NOMO-1 treated with dmso at 0.1 percent for 144 hours (cell line): ENCODE measurements around the gene C5orf52.
"Not testable (repeated sequence)": the region's sequence is repeated elsewhere in the genome, so short reads cannot be mapped to it uniquely, and the experiment has no call there.

ENCODE experiments used
- DNase-seq: peaks from one replicate; lab custom pipeline; 2025; ENCODE audit not compliant: unreplicated experiment; lab: John Stamatoyannopoulos, UW

C5orf52 gene

GRCh38 chr5:157670662-157671591 is at the start of gene C5orf52:
TSS of gene C5orf52 (plus strand) at chr5:157671533. CDS start at chr5:157671615, 82 bp downstream.
- no peak for DNase-seq

DNA sequence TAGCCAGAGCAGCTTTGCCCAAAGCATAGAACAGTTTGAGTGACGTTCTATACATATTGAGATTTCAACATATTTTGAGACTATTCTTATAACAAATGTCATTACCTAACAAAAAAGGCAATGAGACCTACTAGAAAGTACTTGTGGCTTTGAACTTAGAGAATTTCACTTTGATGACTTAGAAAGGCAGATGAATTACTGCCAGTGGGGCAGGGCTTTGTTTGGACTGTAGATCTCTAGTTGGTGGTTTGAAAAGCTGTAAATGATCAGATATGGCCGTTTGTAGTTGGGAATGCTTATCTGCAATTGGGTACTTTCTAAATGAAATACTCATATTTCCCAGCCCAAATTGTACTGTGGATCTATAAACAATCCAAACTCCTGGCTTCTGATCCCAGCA is 47.2 kb upstream of the C5orf52 start:
- no peak for DNase-seq

DNA sequence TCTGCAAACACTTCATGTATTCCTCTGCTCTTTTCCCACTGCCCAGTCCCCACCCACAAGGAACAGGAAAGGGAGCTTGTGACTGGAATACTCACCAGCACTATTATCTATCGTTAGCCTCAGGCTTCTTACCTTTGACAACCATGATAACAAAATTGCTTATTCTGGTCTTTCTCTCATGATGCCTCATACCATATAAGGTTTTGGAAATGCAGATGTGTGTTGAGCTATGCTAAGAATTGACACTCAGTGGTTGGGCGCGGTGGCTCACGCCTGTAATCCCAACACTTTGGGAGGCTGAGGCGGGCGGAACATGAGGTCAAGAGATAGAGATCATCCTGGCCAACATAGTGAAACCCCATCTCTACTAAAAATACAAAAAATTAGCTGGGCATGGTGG is 44.5 kb upstream of the C5orf52 start:
- DNase-seq, result no peak

DNA sequence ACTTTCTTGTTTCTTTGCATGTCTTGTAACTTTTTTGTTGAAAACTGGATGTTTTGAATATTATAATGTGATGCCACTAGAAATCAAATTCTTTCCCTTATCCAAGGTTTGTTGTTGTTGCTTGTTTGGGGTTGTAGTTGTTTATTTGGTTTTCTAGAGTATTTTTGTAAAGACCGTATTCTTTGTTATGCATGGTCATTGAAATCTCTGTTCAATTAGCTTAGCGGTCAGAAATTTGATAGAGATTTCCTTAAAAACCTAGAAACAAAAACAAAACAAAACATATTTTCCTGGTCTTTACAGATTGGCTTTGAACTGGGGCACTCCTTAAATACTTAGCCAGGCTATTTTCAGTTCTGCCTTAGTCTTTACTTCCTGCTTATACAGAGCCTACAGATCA is 41.0 kb upstream of the C5orf52 start:
- DNase-seq, result no peak

DNA sequence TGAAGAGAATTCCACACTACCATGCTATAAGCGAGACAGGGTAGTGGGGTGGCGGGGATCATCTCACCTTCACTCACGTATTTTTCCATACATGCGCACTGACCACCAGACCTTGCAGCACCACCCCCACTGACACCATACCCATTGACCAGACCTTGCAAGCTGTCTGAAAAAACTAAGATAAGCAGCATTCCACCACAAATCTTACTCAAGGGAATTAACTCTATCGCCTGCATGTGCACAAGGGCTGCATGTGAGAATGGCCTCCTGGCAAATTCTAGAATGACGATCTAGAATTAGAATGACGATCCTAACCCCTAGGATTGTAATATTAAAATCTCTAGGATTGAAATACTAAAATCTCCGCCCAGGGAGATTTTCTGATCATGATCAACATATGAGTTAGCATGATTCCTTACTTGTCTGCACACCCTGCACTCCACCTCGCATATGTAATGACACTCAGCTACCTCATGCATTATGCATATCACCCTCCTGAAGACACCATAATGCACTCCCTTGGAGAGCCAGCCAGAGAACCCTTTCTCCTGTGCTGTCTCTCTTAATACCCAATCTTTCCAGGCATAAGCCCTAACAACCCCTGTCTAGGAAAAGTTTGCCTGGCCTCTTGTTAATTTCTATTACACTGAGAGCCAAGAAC is 30.8 kb upstream of the C5orf52 start:
- no peak for DNase-seq

DNA sequence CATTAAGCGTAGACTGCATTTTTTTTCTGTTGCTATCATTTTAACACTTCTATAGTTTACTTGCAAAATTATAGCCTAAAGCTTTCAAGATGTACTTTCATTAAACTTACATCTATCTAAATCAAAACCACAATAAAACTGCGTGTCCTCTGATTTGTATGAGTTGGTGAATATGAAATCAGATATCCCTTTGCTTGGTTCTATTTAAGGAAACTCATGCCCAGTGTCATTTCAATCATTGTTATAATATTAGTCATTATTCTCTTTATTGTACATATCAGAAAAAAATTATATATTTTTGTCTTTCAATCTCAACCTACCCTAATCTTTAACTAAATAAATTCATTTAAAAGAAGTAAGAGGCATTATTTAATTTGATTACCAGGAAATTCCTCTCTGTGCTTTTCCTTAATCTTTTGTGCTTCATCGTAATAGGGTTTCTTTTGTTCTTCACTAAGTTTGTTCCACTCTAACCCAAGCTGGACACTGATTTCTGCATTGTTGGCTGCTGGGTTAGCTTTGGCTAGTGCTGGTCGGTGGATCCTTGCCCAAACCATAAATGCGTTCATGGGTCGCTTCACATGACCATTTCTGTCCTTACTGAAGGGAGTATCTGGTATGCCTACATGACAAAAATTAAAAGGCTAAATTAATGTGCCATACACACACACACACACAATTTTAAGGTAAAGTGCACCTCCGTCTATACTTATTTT is 22.9 kb upstream of the C5orf52 start:
- DNase-seq, result no peak

DNA sequence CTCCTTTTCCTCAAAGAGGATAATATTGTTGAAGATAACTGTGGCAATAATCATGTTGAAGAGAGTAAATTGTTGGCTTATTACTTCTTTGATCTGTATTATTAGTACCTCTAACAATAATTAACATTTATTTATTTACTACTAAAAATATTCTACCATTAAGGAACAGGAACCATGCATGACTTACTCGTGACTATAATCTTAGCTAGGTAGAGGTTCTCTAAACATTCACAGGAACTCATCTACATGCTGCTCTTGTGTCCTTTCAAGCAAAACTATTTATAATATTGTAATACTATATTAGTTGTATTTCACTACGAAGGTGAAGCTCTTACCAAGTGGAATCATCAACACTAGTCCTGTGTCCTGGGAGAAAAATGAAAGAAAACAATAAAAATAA is 22.2 kb upstream of the C5orf52 start:
- DNase-seq, result no peak

DNA sequence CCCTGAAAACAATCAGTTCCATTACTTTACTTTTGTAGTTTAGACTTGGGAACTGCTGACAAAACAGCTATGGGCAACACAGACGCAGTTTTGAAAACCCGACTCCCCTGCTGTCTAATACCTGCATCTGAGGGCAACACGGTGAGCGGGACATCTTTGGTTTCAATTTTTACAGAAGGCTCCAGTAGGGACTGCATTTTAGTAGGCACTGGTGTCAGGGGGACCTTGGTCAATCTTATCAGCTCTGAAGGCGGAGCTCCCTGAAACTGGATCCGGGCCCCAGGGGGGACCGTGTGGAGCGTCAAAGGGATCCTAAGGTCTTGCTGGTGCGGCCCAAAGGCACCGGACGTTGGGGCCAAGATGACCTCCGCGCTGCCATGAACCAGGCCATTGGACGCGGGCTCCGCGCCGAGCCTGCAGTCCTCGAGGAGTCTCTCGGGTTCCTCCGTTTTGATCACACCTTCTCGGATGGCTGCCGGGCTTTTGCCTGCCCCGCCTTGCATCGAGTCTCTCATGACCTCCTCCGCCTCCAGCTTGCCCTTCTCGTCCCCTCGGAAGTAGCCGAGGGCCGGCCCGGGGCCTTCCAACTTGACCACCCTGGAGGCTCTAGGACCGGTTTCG is 20.2 kb upstream of the C5orf52 start:
- no peak for DNase-seq

- DNase-seq, result no peak
Observed at GRCh38 chr5:157651623-157652376, 19.5 kb upstream of the C5orf52 start.

DNA sequence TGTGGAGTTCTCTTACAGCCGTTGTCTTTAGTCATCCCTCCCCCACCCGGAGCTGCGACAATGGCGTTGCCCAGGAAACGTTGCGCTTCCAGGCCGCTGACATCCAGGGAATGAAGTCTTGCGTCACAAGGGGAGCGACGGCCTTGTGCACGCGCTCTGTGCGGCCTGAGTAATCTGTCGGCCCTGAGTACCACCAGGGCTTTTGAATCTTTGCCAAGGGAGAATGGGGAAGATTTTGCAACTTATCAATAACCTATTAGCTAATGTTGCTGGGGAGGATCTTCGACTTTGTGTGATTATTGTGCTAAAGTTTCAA is 19.0 kb upstream of the C5orf52 start, which contains the start of gene SOX30:
Gene SOX30, minus strand, starts transcription at position 62 of the 316 bp plus-strand sequence. CDS start 360 bp downstream, outside the sequence.
- DNase-seq, result no peak

- DNase-seq, result no peak
Observed at GRCh38 chr5:157657516-157657915, 13.8 kb upstream of the C5orf52 start.

DNA sequence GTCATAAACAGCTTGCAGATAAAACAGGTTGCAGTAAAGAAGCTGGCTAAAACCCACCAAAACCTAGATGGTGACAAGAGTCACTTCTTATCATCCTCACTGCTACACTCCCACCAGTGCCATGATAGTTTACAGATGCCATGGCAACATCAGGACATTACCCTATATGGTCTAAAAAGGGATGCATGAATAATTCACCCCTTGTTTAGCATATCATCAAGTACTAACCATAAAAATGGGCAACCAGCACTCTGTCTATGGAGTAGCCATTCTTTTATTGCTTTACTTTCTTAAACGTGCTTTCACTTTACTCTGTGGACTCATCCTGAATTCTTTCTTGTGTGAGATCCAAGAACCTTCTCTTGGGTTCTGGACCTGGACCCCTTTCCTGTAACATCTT is 12.4 kb upstream of the C5orf52 start:
- DNase-seq, result no peak

- no peak for DNase-seq
Observed at GRCh38 chr5:157659868-157660660, 11.3 kb upstream of the C5orf52 start.

- peak; percentile 37 for DNase-seq
Observed at GRCh38 chr5:157665467-157666070, 5.8 kb upstream of the C5orf52 start.

DNA sequence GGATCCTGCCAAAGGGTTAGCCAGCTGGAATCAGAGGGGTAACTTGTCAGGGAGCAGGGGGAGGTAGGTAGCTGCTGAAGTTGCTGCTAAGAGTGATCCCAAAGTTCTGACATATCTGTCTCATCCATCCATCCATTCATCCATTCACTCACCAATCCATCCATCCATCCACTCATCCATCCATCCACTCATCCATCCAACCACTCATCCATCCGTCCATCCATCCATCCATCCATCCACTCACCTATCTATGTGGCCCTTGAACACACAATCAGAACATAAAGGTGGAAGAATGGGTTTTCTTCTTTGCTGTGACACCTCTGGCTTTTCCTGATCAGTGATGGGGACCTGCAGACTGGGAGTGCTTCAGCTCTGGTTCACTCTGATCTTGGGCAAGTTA is 3.0 kb upstream of the C5orf52 start:
- DNase-seq, result no peak

- no peak for DNase-seq
Observed at GRCh38 chr5:157669701-157670097, 1.6 kb upstream of the C5orf52 start.

DNA sequence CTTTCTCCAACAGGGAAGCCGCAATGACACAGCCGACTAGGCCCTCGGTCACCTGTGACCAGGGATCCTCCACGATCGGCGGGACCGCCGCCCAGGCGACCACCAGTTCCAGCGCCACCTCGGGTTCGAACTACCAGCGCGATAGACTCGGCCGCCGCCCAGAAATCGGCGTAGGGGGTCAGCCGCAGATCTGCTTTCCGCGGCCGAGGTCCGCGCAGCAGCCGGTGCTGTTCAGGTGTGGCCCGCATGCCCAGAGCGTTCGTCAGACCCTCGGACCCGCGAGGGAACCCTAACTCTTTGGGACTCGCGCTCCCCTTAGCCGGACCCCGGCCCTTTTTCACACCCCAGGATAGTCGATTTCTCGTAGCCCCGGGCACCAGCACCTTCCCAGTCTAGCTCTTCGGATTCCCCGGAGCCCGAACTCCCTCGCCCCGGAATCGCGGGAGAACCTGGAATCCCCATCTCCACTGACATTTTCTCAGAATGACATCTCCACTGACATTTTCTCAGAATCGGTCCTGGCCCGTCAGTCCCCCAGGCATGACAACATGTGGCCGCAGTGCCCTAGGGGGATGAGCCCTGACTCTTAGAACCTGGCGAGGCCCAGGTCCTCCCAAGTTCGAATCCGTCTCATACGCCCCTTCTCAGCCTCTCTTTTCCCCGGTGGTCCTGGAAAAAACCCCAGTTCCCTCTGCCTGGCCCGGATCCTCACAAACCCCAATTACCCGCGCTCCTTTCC is 428 bp downstream of the C5orf52 start:
- no peak for DNase-seq

DNA sequence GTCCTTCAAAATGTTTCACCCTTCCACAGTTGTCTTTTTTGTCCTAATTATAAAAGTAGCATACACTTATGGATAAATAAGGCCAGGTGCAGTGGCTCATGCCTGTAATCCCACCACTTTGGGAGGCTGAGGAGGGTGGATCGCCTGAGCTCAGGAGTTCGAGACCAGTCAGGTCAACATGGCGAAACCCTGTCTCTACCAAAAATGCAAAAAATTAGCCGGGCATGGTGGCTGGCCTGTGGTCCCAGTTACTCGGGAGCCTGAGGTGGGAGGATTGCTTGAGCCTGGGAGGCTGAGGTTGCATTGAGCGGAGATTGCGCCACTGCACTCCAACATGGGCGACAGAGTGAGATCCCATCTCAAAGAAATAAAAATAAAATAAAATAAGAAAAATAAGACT is 1.6 kb downstream of the C5orf52 start:
- no peak for DNase-seq

- DNase-seq, result not testable (repeated sequence)
Observed at GRCh38 chr5:157674351-157674750, 3.0 kb downstream of the C5orf52 start.
